ENCODE data around the gene SAE1.

GRCh38 chr19:47187797-47188196 lies 57.2 kb downstream of the SAE1 start:
- no peak for TF ChIP-seq CTCF (conservative IDR thresholded peaks at IDR 0.05)
- TF ChIP-seq ZFX (IDR thresholded peaks at IDR 0.05), result no peak
